Measurements from ENCODE around the gene CPNE1. TPM values are rescaled to one million over a fixed set of nuclear protein-coding genes. Genes with fewer than 3 reads are reported as not detected.
A peak's percentile ranks its signal among the peaks of the same experiment; 100 is the strongest.

CPNE1 gene
- total and polyA plus RNA-seq, 2 donors from 2014 or later: 128 to 145 TPM

DNA sequence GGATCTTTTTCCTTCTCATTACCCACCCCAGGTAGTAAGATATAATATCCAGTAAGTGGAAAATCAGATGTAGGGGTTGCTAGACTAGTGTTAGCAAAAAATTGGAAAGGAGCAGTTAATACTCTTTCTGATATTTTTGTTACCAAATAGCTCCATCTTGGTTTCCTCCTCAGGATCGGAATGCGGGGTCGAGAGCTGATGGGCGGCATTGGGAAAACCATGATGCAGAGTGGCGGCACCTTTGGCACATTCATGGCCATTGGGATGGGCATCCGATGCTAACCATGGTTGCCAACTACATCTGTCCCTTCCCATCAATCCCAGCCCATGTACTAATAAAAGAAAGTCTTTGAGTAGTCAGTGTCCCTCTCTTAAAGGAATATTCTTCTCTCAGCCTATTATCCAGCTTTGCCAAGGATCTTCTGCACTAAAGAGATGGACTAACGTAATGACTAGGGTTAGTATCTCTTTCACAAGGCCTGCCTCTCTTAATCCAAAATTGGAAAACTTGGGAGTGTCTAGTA lies 36.0 kb upstream of the CPNE1 start:
- Histone ChIP-seq H3K36me3 (ENCODE audit: control insufficient read depth in 2 of 3, insufficient read depth in 3 of 3, low read length in 3 of 3) (peaks cover 10 to 33% (median 23%) of the 10 kb centered on the region in 3 donors), H3K4me3 (ENCODE audit: low read length in 3 of 3) (no peak overlapping the region), H3K27me3 (ENCODE audit: control insufficient read depth, insufficient read depth, low read length) (no peaks in the 10 kb centered on the region), H3K9me3 (ENCODE audit: control insufficient read depth in 2 of 3, insufficient read depth in 1 of 3, low read length in 3 of 3) (no peaks in the 10 kb centered on the region), H3K9ac (ENCODE audit: low read length in 3 of 3) (no peak overlapping the region), H3K27ac (ENCODE audit: low read depth in 2 of 2, low read length in 2 of 2) (no peak overlapping the region), H3K4me1 (ENCODE audit: control insufficient read depth in 2 of 3, insufficient read depth in 2 of 3, low read depth in 1 of 3, low read length in 3 of 3) (peaks cover 2 to 18% (median 15%) of the 10 kb centered on the region in 3 donors)
- no peak for DNase-seq
- intact Hi-C loops (cut with DNase I): no loop called here
- TF ChIP-seq, protein P1, sequence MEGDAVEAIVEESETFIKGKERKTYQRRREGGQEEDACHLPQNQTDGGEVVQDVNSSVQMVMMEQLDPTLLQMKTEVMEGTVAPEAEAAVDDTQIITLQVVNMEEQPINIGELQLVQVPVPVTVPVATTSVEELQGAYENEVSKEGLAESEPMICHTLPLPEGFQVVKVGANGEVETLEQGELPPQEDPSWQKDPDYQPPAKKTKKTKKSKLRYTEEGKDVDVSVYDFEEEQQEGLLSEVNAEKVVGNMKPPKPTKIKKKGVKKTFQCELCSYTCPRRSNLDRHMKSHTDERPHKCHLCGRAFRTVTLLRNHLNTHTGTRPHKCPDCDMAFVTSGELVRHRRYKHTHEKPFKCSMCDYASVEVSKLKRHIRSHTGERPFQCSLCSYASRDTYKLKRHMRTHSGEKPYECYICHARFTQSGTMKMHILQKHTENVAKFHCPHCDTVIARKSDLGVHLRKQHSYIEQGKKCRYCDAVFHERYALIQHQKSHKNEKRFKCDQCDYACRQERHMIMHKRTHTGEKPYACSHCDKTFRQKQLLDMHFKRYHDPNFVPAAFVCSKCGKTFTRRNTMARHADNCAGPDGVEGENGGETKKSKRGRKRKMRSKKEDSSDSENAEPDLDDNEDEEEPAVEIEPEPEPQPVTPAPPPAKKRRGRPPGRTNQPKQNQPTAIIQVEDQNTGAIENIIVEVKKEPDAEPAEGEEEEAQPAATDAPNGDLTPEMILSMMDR (IDR thresholded peaks at IDR 0.05; ENCODE audit: borderline replicate concordance, extremely low read depth, insufficient read depth): no peak
- no peak for FAIRE-seq

DNA sequence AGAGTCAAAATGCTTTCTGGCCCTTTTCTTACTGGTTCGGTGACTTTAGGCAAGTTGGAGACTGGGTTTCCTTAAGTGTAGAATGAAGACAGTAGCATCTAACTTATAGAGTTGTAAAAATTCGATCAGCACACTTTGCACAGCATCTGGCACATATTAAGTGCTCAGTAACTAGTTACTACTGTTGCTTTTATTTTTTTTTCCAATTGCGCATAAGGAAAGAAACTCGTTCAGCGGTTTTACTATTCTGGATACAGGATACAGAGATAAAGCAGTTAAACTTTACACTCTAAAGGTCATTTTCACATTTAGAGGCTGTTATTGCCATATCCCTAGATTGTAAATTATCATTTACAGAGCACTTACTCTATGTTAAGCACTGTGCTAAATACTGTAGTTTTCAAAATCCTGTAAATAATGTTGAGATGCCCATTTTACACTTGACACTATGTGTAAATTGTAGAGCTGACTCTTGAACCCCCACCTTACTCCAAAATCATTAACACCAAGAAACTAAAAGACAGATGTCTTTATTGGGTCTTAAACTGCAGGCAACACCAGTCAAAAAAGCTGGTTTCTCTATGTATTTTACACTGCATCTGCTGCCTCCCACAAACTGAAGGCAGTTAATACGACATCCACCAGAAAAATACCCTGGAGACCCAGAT lies 35.4 kb upstream of the CPNE1 start:
- TF ChIP-seq, protein P1 (IDR thresholded peaks at IDR 0.05; ENCODE audit: borderline replicate concordance, extremely low read depth, insufficient read depth): no peak
- Histone ChIP-seq H3K27me3 (ENCODE audit: control insufficient read depth, insufficient read depth, low read length) (no peaks in the 10 kb centered on the region), H3K9ac (ENCODE audit: low read length in 3 of 3) (peak overlapping the region; percentile 18 to 74 (median 61)), H3K36me3 (ENCODE audit: control insufficient read depth in 2 of 3, insufficient read depth in 3 of 3, low read length in 3 of 3) (peaks cover 10 to 29% (median 26%) of the 10 kb centered on the region in 3 donors), H3K9me3 (ENCODE audit: control insufficient read depth in 2 of 3, insufficient read depth in 1 of 3, low read length in 3 of 3) (no peaks in the 10 kb centered on the region), H3K4me3 (ENCODE audit: low read length in 3 of 3) (peak overlapping the region; percentile 75 to 98 (median 96)), H3K27ac (ENCODE audit: low read depth in 2 of 2, low read length in 2 of 2) (peak overlapping the region in 1 of 2 donors; percentile 78), H3K4me1 (ENCODE audit: control insufficient read depth in 2 of 3, insufficient read depth in 2 of 3, low read depth in 1 of 3, low read length in 3 of 3) (peaks cover 2 to 18% (median 15%) of the 10 kb centered on the region in 3 donors)
- FAIRE-seq (no peak), DNase-seq (no peak)
- intact Hi-C loops (cut with DNase I): no loop called here

DNA sequence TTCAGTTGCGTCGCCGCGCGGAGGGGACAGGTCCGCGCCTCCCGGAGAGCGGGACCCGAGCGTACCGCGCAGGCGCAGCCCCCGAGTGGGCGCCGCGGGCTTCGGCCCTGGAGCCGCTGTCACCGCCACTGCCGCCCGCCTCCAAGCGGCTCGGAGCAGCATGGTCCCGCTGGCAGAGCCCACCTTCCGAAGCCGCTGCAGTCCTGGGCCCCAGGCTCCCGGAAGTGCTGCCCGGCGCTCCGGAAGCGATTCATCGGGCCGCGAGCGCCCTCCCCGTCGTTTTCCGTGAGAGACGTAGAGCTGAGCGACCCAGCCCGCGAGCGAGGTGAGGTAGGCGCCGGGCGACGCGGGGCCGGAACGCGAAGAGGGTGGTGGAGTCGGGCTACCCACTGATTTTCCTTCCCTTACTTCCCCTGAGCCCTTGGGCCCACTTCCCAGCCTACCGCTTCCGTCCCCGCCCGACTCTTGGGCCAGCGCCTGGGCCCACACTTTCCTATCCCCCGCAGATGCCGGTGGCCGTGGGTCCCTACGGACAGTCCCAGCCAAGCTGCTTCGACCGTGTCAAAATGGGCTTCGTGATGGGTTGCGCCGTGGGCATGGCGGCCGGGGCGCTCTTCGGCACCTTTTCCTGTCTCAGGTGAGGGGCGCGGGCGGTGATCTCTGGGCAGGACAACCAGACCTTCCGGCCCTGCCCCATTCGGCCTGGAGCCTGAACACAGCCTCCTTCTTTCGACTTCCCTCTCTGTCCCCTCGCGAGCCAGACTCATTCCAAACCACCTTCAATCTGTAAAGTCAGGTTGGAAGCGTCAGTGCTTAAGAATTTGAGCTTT lies 34.6 kb upstream of the CPNE1 start, which contains the start of the genes NFS1 and ROMO1:
TSS of gene NFS1 (minus strand) at position 226 of the 830 bp plus-strand sequence. CDS start at position 162, 64 bp downstream.
TSS of gene ROMO1 (plus strand) at position 279 of the 830 bp plus-strand sequence. CDS start at position 507, 228 bp downstream.
- Histone ChIP-seq H3K4me3 (ENCODE audit: low read length in 3 of 3) (peak within 1 kb of the TSS; percentile 75 to 98 (median 96)), H3K27ac (ENCODE audit: low read depth in 2 of 2, low read length in 2 of 2) (peak within 1 kb of the TSS; percentile 75 to 78), H3K9ac (ENCODE audit: low read length in 3 of 3) (peak within 1 kb of the TSS; percentile 61 to 84 (median 74)), H3K9me3 (ENCODE audit: control insufficient read depth in 2 of 3, insufficient read depth in 1 of 3, low read length in 3 of 3) (no peaks in the 10 kb centered on the region), H3K4me1 (ENCODE audit: control insufficient read depth in 2 of 3, insufficient read depth in 2 of 3, low read depth in 1 of 3, low read length in 3 of 3) (peaks cover 2 to 18% (median 15%) of the 10 kb centered on the region in 3 donors), H3K27me3 (ENCODE audit: control insufficient read depth, insufficient read depth, low read length) (no peaks in the 10 kb centered on the region), H3K36me3 (ENCODE audit: control insufficient read depth in 2 of 3, insufficient read depth in 3 of 3, low read length in 3 of 3) (peaks cover 5 to 25% (median 21%) of the 10 kb centered on the region in 3 donors)
- FAIRE-seq (no peak), DNase-seq (peak; percentile 93 to 96 (median 94))
- intact Hi-C loops (cut with DNase I): no loop called here
- TF ChIP-seq, protein P1 (IDR thresholded peaks at IDR 0.05; ENCODE audit: borderline replicate concordance, extremely low read depth, insufficient read depth): peak; percentile 23

All from kidney (tissue), 14 donors.